GM19463 (cell line): ENCODE results near the gene NAA60.
"Not testable (repeated sequence)": the region's sequence is repeated elsewhere in the genome, so short reads cannot be mapped to it uniquely, and the experiment has no call there.

Experiments used
- ATAC-seq: cut with Tn5 transposase; IDR thresholded peaks from one replicate; pipeline ENCODE4 v1.9.1; 2021; ENCODE audit warnings: mild to moderate bottlenecking, moderate library complexity; ENCODE audit not compliant: unreplicated experiment

Gene NAA60

GRCh38 chr16:3481696-3482658 lies 38.5 kb downstream of the NAA60 start:
- ATAC-seq, result no peak

GRCh38 chr16:3482659-3483241 lies 39.3 kb downstream of the NAA60 start:
- ATAC-seq, result no peak

DNA sequence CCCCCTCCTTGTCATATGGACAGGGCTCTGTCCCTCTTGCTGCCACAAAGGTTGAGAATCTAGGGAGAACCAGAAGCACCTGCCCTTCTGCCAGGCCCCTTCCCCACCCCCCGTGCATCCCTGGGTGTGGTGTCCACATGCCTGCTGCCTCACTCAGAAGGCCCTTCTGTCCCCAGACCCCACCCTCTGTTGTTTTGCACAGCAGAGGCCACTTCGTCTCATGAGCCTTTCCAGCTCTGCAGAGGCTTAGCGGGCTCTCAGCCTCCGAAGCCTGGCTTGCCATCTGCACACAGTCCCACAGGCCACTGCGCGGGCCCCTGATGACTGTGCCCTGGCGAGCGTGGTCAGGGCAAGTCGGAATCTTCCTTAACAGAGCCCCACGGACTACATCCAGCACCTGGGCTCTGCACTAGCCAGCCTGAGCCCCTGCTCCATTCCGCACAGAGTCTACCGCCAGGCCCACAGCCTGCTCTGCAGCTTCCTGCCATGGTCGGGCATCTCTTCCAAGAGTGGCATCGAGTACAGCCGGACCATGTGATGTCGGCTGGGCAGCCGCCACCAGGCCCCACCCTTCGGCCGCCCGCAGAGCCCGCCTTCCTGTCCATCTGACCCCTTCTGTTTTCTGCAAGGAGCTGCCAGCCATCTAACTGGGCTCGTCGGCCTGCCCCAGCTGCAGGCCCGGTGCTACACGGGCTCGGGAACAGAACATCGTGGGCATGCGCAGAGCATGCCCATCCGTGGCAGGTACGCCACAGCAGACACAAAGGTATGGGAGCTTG lies 41.0 kb downstream of the NAA60 start:
- no peak for ATAC-seq

DNA sequence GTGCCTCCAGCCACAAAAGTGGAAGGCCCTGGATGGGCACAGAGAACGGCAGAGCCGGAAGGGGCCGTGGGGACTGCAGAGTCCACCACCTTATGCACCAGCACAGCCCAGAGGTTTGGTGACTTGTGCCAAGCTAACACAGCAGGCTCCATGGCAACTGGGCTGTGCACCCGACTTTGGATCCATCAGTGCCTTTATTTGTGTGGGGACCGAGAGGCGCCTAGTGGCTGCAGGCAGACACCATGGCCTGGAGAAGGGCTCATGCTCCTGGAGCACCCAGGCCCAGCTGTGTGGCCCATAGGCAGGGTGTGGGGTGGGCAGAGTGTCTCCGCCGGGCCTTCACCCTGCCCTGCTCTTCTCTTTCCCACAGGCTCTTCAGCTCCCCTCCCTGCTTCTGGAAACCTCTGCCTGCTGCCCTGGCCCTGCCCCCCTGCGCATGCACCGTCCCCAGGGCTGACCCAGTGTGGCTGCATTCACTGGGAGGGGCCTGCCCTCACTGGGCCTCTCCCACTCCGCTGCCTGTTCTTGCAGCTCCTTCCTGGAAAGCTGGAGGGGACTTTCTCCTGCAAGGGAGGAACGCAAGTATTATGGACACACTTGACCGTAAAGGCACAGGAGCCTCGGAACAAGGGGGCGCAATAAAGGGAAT lies 41.7 kb downstream of the NAA60 start:
- no peak for ATAC-seq

- no peak for ATAC-seq
Measured at GRCh38 chr16:3485821-3486505, 42.5 kb downstream of the NAA60 start.

DNA sequence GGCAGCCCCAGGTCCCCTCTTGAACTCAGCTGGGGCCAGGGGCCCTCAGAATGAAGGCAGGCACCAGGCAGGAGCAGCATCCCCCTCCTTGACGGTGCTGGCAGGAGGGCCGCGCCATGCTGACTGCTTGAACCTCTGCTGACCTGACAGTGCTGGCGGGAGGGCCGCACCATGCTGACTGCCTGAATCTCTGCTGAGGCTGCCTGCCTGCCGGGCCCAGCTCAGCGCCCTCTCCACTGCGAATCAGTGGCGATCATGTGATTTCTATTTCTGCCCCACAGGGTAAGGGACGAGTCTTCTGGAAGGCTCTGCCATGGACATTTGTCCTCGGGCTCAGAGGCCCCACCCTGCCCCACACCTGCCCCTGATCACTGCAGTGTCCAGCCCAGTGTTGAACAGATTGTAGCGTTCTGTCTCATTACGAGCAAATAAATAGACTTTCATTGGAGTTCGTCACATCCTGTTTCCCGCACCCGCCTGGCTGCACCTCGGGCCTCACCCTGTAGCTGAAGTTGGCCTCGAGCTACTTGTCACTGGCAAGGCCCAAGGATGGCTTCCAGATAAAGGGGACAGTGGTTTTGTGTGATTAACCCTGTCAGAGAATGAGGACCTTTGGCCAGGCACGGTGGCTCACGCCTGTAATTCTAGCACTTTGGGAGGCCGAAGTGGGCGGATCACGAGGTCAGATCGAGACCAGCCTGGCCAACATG lies 43.2 kb downstream of the NAA60 start:
- no peak for ATAC-seq

DNA sequence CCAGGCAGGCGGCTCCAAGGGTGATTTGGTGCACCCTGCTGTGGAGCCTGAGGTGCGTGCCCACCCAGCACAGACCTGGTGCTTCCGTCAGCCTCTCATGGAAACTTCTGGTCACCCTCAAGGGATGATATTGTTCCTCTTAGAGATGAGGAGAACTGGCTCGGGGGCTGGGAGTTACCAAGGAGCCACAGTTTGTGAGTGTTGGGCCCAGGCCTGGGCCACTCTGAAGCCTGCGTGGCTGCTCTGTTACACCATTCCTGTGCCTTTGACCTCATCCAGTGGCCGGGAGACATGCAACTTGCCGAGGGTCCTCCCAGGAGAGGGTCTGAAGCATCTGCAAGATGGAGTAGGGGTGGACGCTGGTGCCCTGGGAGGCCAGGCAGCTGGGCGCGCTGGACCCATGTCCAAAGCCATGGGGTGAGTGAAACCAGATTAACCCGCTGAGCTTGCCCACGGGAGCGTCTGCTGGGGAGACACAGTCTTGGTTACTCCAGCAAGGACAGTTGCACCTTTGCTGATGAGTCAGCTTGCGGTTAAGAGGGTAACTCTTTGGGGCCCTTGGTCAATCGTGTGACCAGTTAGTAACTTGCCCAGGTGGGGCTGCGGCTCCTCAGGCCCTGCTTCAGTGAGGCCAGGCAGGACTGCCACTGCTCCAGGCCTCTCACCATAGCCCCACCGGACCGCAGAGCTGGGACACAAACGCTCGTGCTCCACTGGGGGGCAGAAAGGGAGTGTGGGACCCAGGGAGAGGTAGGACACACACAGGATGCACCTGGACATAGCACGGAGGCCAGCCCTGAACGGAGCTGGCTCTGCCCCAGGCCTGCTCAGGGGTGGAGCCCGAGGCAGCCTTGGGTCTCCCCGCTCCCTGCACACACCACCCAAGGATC lies 44.3 kb downstream of the NAA60 start:
- ATAC-seq, result no peak

- no peak for ATAC-seq
Measured at GRCh38 chr16:3488801-3489200, 45.3 kb downstream of the NAA60 start.

GRCh38 chr16:3490911-3491629 lies 47.6 kb downstream of the NAA60 start:
- no peak for ATAC-seq

- ATAC-seq, result no peak
Measured at GRCh38 chr16:3492356-3492755, 48.9 kb downstream of the NAA60 start.

- ATAC-seq, result no peak
Measured at GRCh38 chr16:3494386-3494973, 51.0 kb downstream of the NAA60 start.

DNA sequence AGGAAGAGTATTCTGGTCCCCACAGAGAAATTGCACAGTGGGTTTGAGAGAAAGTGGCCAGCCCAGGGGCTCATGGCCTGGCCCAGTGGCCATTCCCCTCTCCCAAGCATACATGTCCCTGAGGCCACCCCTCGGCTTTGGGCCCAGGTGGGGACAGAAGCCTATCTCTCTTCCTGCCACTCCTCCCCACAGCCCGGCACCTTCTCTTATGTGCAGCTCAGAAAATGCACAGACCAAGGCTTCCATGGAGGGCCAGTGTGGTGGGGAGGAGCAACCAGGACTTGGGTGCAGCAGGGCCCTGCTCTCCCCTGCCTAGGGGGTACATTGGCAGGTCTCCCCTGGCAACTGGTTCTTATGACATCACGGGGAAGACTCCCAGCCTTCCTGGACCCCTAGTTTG lies 51.7 kb downstream of the NAA60 start, which contains the start of gene C16orf90:
TSS of gene C16orf90 (minus strand) at position 314 of the 400 bp plus-strand sequence. CDS start at position 246, 68 bp downstream.
- ATAC-seq, result no peak

DNA sequence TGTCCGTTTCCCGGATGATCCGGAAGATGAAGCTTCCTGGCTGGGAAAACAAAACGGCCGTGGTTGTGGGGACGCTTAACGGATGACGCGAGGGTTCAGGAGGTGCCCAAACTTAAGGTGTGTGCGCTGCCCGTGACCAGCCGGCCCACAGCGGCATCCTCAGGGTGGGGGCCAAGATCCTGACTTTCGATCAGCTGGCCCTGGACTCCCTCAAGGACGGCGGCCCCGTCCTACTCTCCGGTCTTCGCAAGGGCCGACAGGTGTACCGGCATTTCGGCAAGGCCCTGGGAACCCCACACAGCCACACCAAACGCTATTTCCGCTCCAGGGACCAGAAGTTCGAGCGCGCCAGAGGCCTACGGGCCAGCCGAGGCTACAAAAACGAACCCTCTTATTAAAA lies 52.9 kb downstream of the NAA60 start:
- no peak for ATAC-seq

DNA sequence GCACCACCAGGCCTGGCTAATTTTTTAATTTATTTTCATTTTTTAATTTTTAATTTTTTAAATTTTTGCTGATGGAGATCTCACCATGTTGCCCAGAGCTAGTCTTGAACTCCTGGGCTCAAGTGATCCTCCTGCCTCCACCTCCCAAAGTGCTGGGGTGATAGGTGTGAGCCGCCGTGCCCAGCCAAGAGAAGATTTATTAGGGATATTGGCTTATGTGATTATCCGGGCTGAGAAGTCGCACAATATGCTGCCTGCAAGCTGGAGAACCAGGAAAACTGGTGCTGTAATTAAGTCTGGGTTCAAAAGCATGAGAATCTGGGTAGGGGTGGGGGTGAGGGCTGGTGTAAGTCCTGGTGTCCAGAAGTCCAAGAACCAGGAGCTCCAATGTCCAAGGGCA lies 54.3 kb downstream of the NAA60 start:
- no peak for ATAC-seq

- ATAC-seq, result no peak
Measured at GRCh38 chr16:3498988-3499387, 55.5 kb downstream of the NAA60 start.

DNA sequence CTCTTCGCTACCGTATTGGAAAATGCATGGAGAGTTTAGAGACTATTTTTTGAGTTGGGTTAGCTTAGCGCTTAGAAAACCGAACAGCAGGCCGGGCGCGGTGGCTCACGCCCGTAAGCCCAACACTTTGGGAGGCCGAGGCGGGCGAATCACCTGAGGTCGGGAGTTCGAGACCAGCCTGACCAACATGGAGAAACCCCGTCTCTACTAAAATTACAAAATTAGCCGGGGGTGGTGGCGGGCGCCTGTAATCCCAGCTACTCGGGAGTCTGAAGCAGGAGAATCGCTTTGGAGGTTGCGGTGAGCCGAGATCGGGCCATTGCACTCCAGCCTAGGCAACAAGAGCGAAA lies 57.9 kb downstream of the NAA60 start:
- not testable (repeated sequence) for ATAC-seq

DNA sequence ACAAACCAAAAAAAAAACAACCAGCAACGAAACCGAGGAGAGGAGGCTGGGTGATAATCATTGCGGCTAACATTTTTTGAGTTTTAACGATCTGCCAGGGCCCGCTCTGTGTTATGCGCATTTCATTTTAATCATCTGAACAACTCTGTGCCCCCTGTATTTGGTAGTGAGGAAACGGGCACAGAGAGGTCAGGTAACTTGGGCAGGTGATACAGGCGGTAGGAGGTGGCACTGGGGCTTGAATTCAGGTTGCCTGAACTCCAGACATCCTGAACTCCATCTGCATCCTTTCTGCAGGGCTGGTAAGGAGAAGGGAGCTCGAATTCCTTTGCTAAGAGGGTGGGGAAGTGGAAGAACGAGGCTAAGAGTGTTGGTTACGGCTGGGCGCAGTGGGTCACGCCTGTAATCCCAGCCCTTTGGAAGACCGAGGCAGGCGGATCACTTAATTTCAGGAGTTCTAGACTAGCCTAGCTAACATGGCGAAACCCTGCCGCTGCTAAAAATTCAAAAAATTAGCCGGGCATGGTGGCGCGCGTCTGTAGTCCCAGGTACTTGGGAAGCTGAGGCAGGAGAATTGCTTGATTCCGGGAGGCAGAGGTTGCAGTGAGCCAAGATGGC lies 58.4 kb downstream of the NAA60 start:
- no peak for ATAC-seq
